GM10266 (cell line): Measurements from ENCODE around the gene EPM2AIP1.
"Not testable (repeated sequence)": the region's sequence is repeated elsewhere in the genome, so short reads cannot be mapped to it uniquely, and the experiment has no call there.

Source experiments
- DNase-seq: peaks from one replicate; pipeline ENCODE4 v3.0.0; 2012; ENCODE audit errors: extremely low spot score
- TF ChIP-seq, protein P1 (sequence below): IDR thresholded peaks from 2 replicates; pipeline ENCODE4 v1.5.1; 2012; ENCODE audit warnings: mild to moderate bottlenecking, low read depth; ENCODE audit not compliant: control insufficient read depth, insufficient read depth; ENCODE audit errors: missing control alignments

Gene EPM2AIP1

DNA sequence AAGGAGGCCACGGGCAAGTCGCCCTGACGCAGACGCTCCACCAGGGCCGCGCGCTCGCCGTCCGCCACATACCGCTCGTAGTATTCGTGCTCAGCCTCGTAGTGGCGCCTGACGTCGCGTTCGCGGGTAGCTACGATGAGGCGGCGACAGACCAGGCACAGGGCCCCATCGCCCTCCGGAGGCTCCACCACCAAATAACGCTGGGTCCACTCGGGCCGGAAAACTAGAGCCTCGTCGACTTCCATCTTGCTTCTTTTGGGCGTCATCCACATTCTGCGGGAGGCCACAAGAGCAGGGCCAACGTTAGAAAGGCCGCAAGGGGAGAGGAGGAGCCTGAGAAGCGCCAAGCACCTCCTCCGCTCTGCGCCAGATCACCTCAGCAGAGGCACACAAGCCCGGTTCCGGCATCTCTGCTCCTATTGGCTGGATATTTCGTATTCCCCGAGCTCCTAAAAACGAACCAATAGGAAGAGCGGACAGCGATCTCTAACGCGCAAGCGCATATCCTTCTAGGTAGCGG, at the start of gene EPM2AIP1:
EPM2AIP1 (minus strand) TSS at position 326 of the 520 bp plus-strand sequence; CDS start at position 272, 54 bp downstream.
- TF ChIP-seq, protein P1, sequence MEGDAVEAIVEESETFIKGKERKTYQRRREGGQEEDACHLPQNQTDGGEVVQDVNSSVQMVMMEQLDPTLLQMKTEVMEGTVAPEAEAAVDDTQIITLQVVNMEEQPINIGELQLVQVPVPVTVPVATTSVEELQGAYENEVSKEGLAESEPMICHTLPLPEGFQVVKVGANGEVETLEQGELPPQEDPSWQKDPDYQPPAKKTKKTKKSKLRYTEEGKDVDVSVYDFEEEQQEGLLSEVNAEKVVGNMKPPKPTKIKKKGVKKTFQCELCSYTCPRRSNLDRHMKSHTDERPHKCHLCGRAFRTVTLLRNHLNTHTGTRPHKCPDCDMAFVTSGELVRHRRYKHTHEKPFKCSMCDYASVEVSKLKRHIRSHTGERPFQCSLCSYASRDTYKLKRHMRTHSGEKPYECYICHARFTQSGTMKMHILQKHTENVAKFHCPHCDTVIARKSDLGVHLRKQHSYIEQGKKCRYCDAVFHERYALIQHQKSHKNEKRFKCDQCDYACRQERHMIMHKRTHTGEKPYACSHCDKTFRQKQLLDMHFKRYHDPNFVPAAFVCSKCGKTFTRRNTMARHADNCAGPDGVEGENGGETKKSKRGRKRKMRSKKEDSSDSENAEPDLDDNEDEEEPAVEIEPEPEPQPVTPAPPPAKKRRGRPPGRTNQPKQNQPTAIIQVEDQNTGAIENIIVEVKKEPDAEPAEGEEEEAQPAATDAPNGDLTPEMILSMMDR = peak; percentile 25
- peak; percentile 95 for DNase-seq

- not testable (repeated sequence) for DNase-seq
These were observed 49.8 kb upstream of the EPM2AIP1 start for GRCh38 chr3:37042712-37043111.

DNA sequence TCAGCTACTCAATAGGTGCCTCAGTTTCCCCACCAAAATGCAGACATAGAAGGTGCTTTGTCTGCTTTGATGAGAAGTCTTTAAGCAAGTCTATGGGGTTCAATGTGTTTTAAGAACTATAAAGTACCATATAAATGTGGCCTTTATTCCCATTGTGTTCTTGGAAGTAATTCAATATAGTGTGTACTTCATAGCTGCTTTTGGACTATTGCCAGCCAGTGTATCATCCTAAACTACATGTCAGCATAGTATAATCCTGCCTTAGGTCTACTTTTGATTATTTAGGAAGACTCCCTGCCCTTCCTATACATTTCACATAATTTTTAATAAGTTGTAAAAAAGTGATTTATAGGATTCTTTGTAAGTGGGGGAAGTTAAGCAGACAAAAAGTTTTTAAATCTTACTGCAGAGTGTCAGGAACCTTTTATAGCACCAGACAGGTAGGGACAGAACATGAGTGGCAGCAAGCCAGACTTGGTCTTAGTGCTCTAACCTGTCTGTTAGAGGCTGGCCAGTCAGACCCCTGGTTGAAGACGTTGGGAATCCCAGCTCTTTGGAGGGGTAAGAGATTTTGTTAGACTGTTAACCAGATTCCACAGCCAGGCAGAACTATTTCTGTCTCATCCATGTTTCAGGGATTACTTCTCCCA, 48.7 kb upstream of the EPM2AIP1 start:
- no peak for DNase-seq
- TF ChIP-seq, protein P1 = no peak

DNA sequence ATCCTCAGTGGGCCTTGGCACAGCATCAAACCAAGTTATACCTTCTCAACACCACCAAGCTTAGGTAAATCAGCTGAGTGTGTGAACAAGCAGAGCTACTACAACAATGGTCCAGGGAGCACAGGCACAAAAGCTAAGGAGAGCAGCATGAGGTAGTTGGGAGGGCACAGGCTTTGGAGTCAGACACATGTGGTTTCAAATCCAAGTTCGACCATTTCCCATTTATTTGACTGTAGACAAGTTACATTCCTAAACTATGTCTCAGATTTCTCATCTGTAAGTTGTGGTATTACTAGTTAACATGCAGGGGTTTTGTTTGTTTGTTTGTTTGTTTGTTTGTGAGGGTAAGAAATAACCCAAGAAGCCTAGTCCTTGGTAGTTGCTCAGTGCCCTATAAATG, 47.3 kb upstream of the EPM2AIP1 start:
- no peak for DNase-seq
- TF ChIP-seq, protein P1 = no peak

DNA sequence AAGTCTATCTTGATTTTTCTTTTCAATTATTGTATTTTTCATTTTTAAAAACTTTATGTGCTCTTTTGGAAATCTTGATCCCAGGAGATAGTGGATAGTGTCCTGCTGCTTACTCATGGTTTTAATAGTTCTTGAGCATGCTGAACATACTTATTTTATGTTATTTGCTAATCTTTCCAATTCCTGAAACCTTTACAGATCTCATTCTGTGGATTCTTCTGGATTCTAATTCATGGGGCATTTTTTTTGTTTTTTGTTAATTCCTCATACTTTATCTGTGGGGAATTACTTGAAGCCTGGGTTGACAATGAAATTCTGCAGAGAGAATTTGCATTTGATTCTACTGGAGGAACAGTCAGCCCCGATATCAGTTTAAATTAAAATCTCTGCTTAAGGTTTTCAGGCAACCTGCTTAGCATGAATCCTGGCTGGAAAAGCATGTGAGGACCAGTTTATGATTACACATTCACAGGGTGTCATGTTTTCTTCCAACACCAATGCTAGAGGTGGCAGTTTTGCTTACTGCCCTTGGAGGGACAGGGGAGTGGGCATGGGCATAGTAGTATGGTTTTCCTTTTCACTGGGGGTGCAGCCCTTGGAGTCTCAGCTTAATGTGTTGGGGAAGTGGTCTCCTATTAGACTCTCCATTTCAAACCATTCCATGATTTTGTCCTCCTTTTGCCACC, 46.4 kb upstream of the EPM2AIP1 start:
- no peak for DNase-seq
- TF ChIP-seq, protein P1 = no peak

GRCh38 chr3:37037352-37037751, 44.4 kb upstream of the EPM2AIP1 start:
- TF ChIP-seq, protein P1 = no peak
- no peak for DNase-seq

DNA sequence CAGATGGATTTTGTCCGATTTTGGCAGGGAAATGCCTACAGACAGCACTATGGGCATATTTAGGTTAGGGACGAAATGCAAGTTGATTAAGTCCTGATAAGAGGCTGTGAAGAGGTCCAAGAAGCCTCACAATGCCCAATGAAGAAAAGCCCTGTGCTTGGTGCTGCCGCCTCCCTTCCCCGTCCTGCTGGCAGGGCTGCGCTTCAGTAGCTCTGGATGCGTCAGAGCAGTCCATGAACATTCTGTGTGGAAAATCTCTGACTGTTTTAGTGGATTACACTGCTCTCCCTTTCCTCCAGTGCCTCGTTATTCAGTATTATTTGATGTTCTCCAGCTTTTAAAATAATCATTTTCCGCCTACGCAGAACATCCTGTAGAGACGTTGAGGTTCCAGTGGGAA, 40.0 kb upstream of the EPM2AIP1 start:
- DNase-seq = no peak
- TF ChIP-seq, protein P1 = no peak
